Testis (tissue), 5 donors: ENCODE measurements around the gene ZBTB7A. TPM values are rescaled to one million over a fixed set of nuclear protein-coding genes. Genes with fewer than 3 reads are reported as not detected.
A peak's percentile ranks its signal among the peaks of the same experiment; 100 is the strongest.

ENCODE experiments used
- DNase-seq: peaks from one replicate; pipeline ENCODE4 v3.0.0-alpha.2; 2019
- H3K27ac ChIP-seq, 2 donors: fragments of 200-600 bp; sonication (generic); one replicate each; pipeline ENCODE4 v1.5.1; 2019
- H3K27me3 ChIP-seq: fragments of 200-600 bp; sonication (generic); one replicate; pipeline ENCODE4 v1.5.1; 2019
- H3K36me3 ChIP-seq: fragments of 200-600 bp; sonication (generic); one replicate; pipeline ENCODE4 v1.5.1; 2017; ENCODE audit warnings: low read depth; ENCODE audit errors: missing control alignments
- H3K4me1 ChIP-seq: fragments of 200-600 bp; sonication (generic); one replicate; pipeline ENCODE4 v1.5.1; 2019
- H3K4me3 ChIP-seq, 2 donors: fragments of 200-600 bp; sonication (generic); one replicate each; pipeline ENCODE4 v1.5.1; 2017 to 2019
- H3K9me3 ChIP-seq: fragments of 200-600 bp; sonication (generic); one replicate; pipeline ENCODE4 v1.5.1; 2017
- CTCF ChIP-seq, 3 experiments: fragments of 450-650 bp in 2 of 3; fragments of 200-600 bp in 1 of 3; sonication (generic) in 1 of 3; IDR thresholded peaks; one replicate each; pipeline ENCODE4 v1.5.1; 2016 to 2019; ENCODE audit warnings: antibody characterized with exemption in 3 of 3, mild to moderate bottlenecking in 2 of 3, moderate library complexity in 1 of 3
- POLR2A ChIP-seq: fragments of 450-650 bp; IDR thresholded peaks from one replicate; pipeline ENCODE4 v1.6.1; 2017; ENCODE audit warnings: antibody characterized with exemption, mild to moderate bottlenecking, moderate library complexity
- WGBS, 2 donors: methylation state at CpG; one replicate each; pipeline ENCODE4 v1.1.5; 2018; 5-methylcytosine and 5-hydroxymethylcytosine counted together
- intact Hi-C: fragments of 100-400 bp; cut with DNase I; formaldehyde crosslinking; loops from one replicate; pipeline ENCODE4 v1.15.1; 2023; ENCODE audit warnings: low total_unique reads
- long read RNA-seq, 2 donors: transcript quantifications; one replicate each; lab custom pipeline, GENCODE V29; 2026
- polyA plus RNA-seq: library from polyadenylated mRNA; stranded (reverse); fragments of 350-450 nt; fragmentation: Illumina TruSeq; extraction: RNeasy Lipid Tissue Mini Kit (QIAGEN cat#74804); gene quantifications from one replicate; pipeline ENCODE4 v1.2.3, GENCODE V29; 2014; ENCODE audit warnings: low read depth, low replicate concordance; ENCODE audit not compliant: insufficient read depth
- total RNA-seq, 2 donors: library from RNA; depleted of rRNA; stranded (reverse); fragments of >200 nt; gene quantifications; one replicate each; pipeline ENCODE4 v1.2.3, GENCODE V29; 2016

The ZBTB7A gene
- total RNA-seq (10 to 100 TPM; 42.2 to 49.4 TPM), polyA plus RNA-seq (7.5 TPM)
- long read RNA-seq, donor 1, full-length matches to known transcripts = 9 of 9 reads
- long read RNA-seq, donor 1, partial matches to known transcripts = 0 of 9 reads
- long read RNA-seq, donor 1, other reads (novel, unspliced or antisense) = 0 of 9 reads
- long read RNA-seq, donor 2, full-length matches to known transcripts = 3 of 3 reads
- long read RNA-seq, donor 2, partial matches to known transcripts = 0 of 3 reads
- long read RNA-seq, donor 2, other reads (novel, unspliced or antisense) = 0 of 3 reads

- peak within 1 kb of the TSS; percentile 92 to 96 for H3K4me3 ChIP-seq
- 0% methylated on average over 28 of the region's 85 CpGs; no CpG with 5 or more reads in 1 of the 2 donors for WGBS, 2 donors
- no peak for TF ChIP-seq POLR2A
- peak; percentile 91 for DNase-seq
- no peaks in the 10 kb centered on the region for H3K27me3 ChIP-seq
- intact Hi-C loops = no loop called here
- no peaks in the 10 kb centered on the region for H3K36me3 ChIP-seq
- peaks cover 32% of the 10 kb centered on the region for H3K4me1 ChIP-seq
- peak within 1 kb of the TSS; percentile 92 to 96 for H3K27ac ChIP-seq
- H3K9me3 ChIP-seq = no peaks in the 10 kb centered on the region
Observed at GRCh38 chr19:4066682-4067395, at the start of gene ZBTB7A. Gene ZBTB7A (minus strand): TSS chr19:4066899. CDS start chr19:4055232, 11,667 bp downstream.

GRCh38 chr19:4115818-4116385 is 49.2 kb upstream of the ZBTB7A start:
- H3K36me3 ChIP-seq = no peaks in the 10 kb centered on the region
- 62 to 84% methylated on average over 3 to 13 of the region's 13 CpGs for WGBS, 2 donors
- no peaks in the 10 kb centered on the region for H3K27me3 ChIP-seq

GRCh38 chr19:4115050-4115817 is 48.5 kb upstream of the ZBTB7A start:
- 74 to 85% methylated on average over 19 to 27 of the region's 27 CpGs for WGBS, 2 donors
- H3K9me3 ChIP-seq = no peaks in the 10 kb centered on the region
- intact Hi-C loops = no loop called here
- no peaks in the 10 kb centered on the region for H3K27me3 ChIP-seq
- H3K27ac ChIP-seq = no peak overlapping the region
- H3K36me3 ChIP-seq = no peaks in the 10 kb centered on the region
- no peak overlapping the region for H3K4me3 ChIP-seq
- DNase-seq = peak; percentile 28
- peaks cover 5% of the 10 kb centered on the region for H3K4me1 ChIP-seq
- TF ChIP-seq POLR2A (no peak), CTCF (IDR thresholded peaks at IDR 0.05) (no peak)

More at GRCh38 chr19:4115818-4116385, 49.2 kb upstream of the ZBTB7A start:
- no peak overlapping the region for H3K27ac ChIP-seq
- no peaks in the 10 kb centered on the region for H3K9me3 ChIP-seq
- intact Hi-C loops = no loop called here
- DNase-seq = no peak
- H3K4me1 ChIP-seq = peaks cover 5% of the 10 kb centered on the region
- H3K4me3 ChIP-seq = no peak overlapping the region
- TF ChIP-seq POLR2A (no peak), CTCF (IDR thresholded peaks at IDR 0.05) (no peak)

GRCh38 chr19:4114181-4114580 is 47.5 kb upstream of the ZBTB7A start:
- Histone ChIP-seq H3K27ac (no peak overlapping the region), H3K4me1 (peaks cover 5% of the 10 kb centered on the region), H3K9me3 (no peaks in the 10 kb centered on the region), H3K36me3 (no peaks in the 10 kb centered on the region), H3K4me3 (no peak overlapping the region), H3K27me3 (no peaks in the 10 kb centered on the region)
- 84 to 87% methylated on average over 19 of the region's 19 CpGs for WGBS, 2 donors
- TF ChIP-seq POLR2A (no peak), CTCF (IDR thresholded peaks at IDR 0.05) (no peak)
- DNase-seq = no peak
- intact Hi-C loops = no loop called here
